B cell (primary cell): ENCODE measurements around the gene PSMA6. TPM values are rescaled to one million over a fixed set of nuclear protein-coding genes. Genes with fewer than 3 reads are reported as not detected.
"Not testable (repeated sequence)": the region's sequence is repeated elsewhere in the genome, so short reads cannot be mapped to it uniquely, and the experiment has no call there.

ENCODE experiments used
- ATAC-seq: fragments of 200-7000 bp; cut with Tn5 transposase; one replicate; pipeline ENCODE4 v1.10.0; 2021; ENCODE audit warnings: low read depth, mild to moderate bottlenecking, moderate number of reproducible peaks, moderate library complexity
- CTCF ChIA-PET: fragments of 350-600 bp; sonication (Branson Sonifier 250); formaldehyde crosslinking; loops from one replicate; lab custom pipeline; 2021; ENCODE audit warnings: antibody characterized with exemption, inconsistent platforms; lab: Charles Lee
- POLR2A ChIA-PET: fragments of 350-600 bp; sonication (Branson Sonifier 250); formaldehyde crosslinking; loops from one replicate; lab custom pipeline; 2021; ENCODE audit warnings: antibody characterized with exemption; lab: Charles Lee
- DNase-seq: peaks from one replicate; pipeline ENCODE4 v3.0.0; 2013
- H2AFZ ChIP-seq: 2 replicates; pipeline ENCODE4 v1.6.1; 2012; ENCODE audit warnings: mild to moderate bottlenecking, low read depth, low read length; ENCODE audit not compliant: insufficient read depth, poor library complexity, severe bottlenecking
- H3K27ac ChIP-seq, 2 donors: 1 replicate in 1 of 2; 2 replicates in 1 of 2; pipeline ENCODE4 v1.5.1; 2012 to 2013; ENCODE audit warnings: low read length in 2 of 2, mild to moderate bottlenecking in 2 of 2, moderate library complexity in 1 of 2
- H3K27me3 ChIP-seq, 4 experiments: fragments of 200-600 bp in 1 of 4; sonication (generic) in 1 of 4; replicated peaks in 1 of 4; 1 replicate in 2 of 4; 2 replicates in 2 of 4; pipeline versions ENCODE4 v1.6.1 to v1.7.0; 2013 to 2016; ENCODE audit warnings: low read length in 3 of 4, mild to moderate bottlenecking in 2 of 4, mixed read lengths in 1 of 4, moderate library complexity in 1 of 4; ENCODE audit not compliant: insufficient read depth in 4 of 4, control insufficient read depth in 3 of 4; ENCODE audit errors: control extremely low read depth in 1 of 4
- H3K36me3 ChIP-seq, 2 experiments: replicated peaks in 1 of 2; 1 replicate in 1 of 2; 2 replicates in 1 of 2; pipeline versions ENCODE4 v1.6.1 to v1.7.1; 2013; ENCODE audit warnings: low read length in 1 of 2; ENCODE audit not compliant: insufficient read depth in 2 of 2, control insufficient read depth in 1 of 2; ENCODE audit errors: control extremely low read depth in 1 of 2, extremely low read depth in 1 of 2
- H3K4me1 ChIP-seq, 2 donors: fragments of 200-600 bp in 1 of 2; sonication (generic) in 1 of 2; 1 replicate in 1 of 2; 2 replicates in 1 of 2; pipeline versions ENCODE4 v1.5.1 to v1.6.1; 2013 to 2017; ENCODE audit warnings: low read length in 2 of 2; ENCODE audit not compliant: control insufficient read depth in 2 of 2, insufficient read depth in 2 of 2
- H3K4me2 ChIP-seq: replicated peaks from 2 replicates; pipeline ENCODE3; 2012; ENCODE audit warnings: mild to moderate bottlenecking, low read depth, low read length; ENCODE audit not compliant: poor library complexity, severe bottlenecking
- H3K4me3 ChIP-seq, 5 experiments: fragments of 200-600 bp in 1 of 5; sonication (generic) in 1 of 5; 1 replicate in 3 of 5; 2 replicates in 2 of 5; pipeline versions ENCODE4 v1.5.1 to v1.7.0; 2011 to 2016; ENCODE audit warnings: low read length in 4 of 5, mild to moderate bottlenecking in 4 of 5, low read depth in 2 of 5, control low read depth in 1 of 5, moderate library complexity in 1 of 5; ENCODE audit not compliant: insufficient read depth in 1 of 5; ENCODE audit errors: control extremely low read depth in 1 of 5, extremely low read depth in 1 of 5
- H3K79me2 ChIP-seq: fragments of 200-600 bp; sonication (generic); one replicate; pipeline ENCODE4 v1.6.0; 2016; ENCODE audit warnings: low read length; ENCODE audit not compliant: control insufficient read depth, insufficient read depth
- H3K9ac ChIP-seq: fragments of 200-600 bp; sonication (generic); 2 replicates; pipeline ENCODE4 v1.6.1; 2017; ENCODE audit warnings: mild to moderate bottlenecking, low read length, moderate library complexity
- H3K9me3 ChIP-seq, 3 donors: one replicate each; pipeline versions ENCODE4 v1.6.1 to v1.7.1; 2013; ENCODE audit warnings: low read length in 2 of 3; ENCODE audit not compliant: control insufficient read depth in 2 of 3, insufficient read depth in 1 of 3; ENCODE audit errors: control extremely low read depth in 1 of 3
- H4K20me1 ChIP-seq: 2 replicates; pipeline ENCODE4 v1.6.0; 2012; ENCODE audit warnings: mild to moderate bottlenecking, low read length; ENCODE audit not compliant: insufficient read depth, control insufficient read depth, poor library complexity, severe bottlenecking
- H3K27ac Mint-ChIP-seq: one replicate; pipeline ENCODE4 v1.8.0; 2021; ENCODE audit warnings: mixed read lengths
- H3K27me3 Mint-ChIP-seq: one replicate; pipeline ENCODE4 v1.8.0; 2021; ENCODE audit warnings: mixed read lengths
- H3K4me1 Mint-ChIP-seq: one replicate; pipeline ENCODE4 v1.8.0; 2021; ENCODE audit warnings: mixed read lengths
- H3K4me3 Mint-ChIP-seq: one replicate; pipeline ENCODE4 v1.8.0; 2021; ENCODE audit warnings: mixed read lengths
- H3K9me3 Mint-ChIP-seq: one replicate; pipeline ENCODE4 v1.8.0; 2022; ENCODE audit warnings: mixed read lengths; ENCODE audit not compliant: insufficient read depth
- CTCF ChIP-seq: fragments of 200-600 bp; IDR thresholded peaks from one replicate; pipeline ENCODE4 v1.8.0; 2022; ENCODE audit warnings: antibody characterized with exemption, mild to moderate bottlenecking
- EZH2 ChIP-seq: IDR thresholded peaks from 2 replicates; pipeline ENCODE4 v1.6.1; 2012; ENCODE audit warnings: borderline replicate concordance, low read depth, mild to moderate bottlenecking, moderate library complexity, low read length; ENCODE audit not compliant: insufficient read depth, poor library complexity, severe bottlenecking
- WGBS: methylation state at CpG from one replicate; pipeline ENCODE4 v1.1.5; 2013; ENCODE audit warnings: missing lambda C conversion rate; ENCODE audit not compliant: insufficient coverage; 5-methylcytosine and 5-hydroxymethylcytosine counted together
- intact Hi-C: fragments of 100-400 bp; cut with micrococcal nuclease; formaldehyde crosslinking; loops from one replicate; pipeline ENCODE4 v1.10.0; 2022
- polyA plus RNA-seq: library from polyadenylated mRNA; depleted of rRNA; stranded (reverse); fragments of >200 nt; gene quantifications from 2 replicates; pipeline ENCODE4 v1.2.3, GENCODE V29; 2012
- total RNA-seq, 2 donors: library from RNA; stranded (reverse); fragments of 120-200 nt in 1 of 2; gene quantifications; 1 replicate in 1 of 2; 2 replicates in 1 of 2; pipeline versions ENCODE4 v1.2.3 to v1.2.4, GENCODE V29; 2013 to 2022

Gene PSMA6
- total and polyA plus RNA-seq, 2 donors (not counting 1 experiment from before 2014, with no cell fraction given): 47.0 to 70.6 TPM

GRCh38 chr14:35250319-35250718, 41.9 kb upstream of the PSMA6 start:
- DNase-seq (no peak), ATAC-seq (no peak)
- no peak overlapping the region for H3K9ac ChIP-seq
- intact Hi-C loops: no loop called here
- no peak overlapping the region for H2AFZ ChIP-seq
- no peaks in the 10 kb centered on the region for H3K9me3 ChIP-seq
- Mint-ChIP-seq H3K27me3 (no peaks in the 10 kb centered on the region), H3K9me3 (peaks cover 3% of the 10 kb centered on the region), H3K4me1 (peaks cover 9% of the 10 kb centered on the region), H3K27ac (no peak overlapping the region), H3K4me3 (no peak overlapping the region)
- WGBS: no CpG with 5 or more reads among the region's 4 CpGs
- no peaks in the 10 kb centered on the region for H3K36me3 ChIP-seq
- H3K4me3 ChIP-seq: no peak overlapping the region
- TF ChIP-seq CTCF (no peak), EZH2 (no peak)
- H3K27me3 ChIP-seq: no peaks in the 10 kb centered on the region
- H3K79me2 ChIP-seq: no peaks in the 10 kb centered on the region
- H3K4me2 ChIP-seq: no peak overlapping the region
- CTCF ChIA-PET: interaction anchor here (0.6 to 0.8 kb wide), 2 partner anchors 23 to 109 kb away, joined by 3 read pairs; no protein-coding TSS in a partner anchor
- peaks cover 0 to 5% of the 10 kb centered on the region in 2 donors for H3K4me1 ChIP-seq
- peaks cover 7% of the 10 kb centered on the region for H4K20me1 ChIP-seq
- H3K27ac ChIP-seq: no peak overlapping the region
- POLR2A ChIA-PET: no interaction called here

DNA sequence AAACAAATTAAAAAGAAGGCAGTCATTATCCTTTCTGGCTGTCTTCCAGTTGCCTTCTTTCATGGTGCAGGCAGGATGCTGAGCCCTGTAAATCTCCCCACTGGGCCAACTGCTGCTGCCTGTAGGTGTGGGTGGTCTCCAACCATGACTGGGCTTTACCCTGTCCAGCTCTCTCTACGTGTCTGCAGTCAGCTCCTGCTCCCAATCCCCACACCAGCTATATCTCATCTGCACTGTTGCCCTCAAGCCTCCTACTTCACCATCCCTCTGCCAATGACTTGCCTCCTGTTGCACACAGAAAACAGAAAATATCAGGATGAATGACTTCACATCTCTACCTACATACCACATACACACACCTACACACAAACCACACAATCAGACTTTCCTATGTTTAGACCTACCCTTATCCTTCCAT, 39.7 kb upstream of the PSMA6 start:
- H3K36me3 ChIP-seq: no peaks in the 10 kb centered on the region
- peaks cover 3% of the 10 kb centered on the region for H3K9me3 Mint-ChIP-seq
- no peaks in the 10 kb centered on the region for H3K79me2 ChIP-seq
- H3K4me2 ChIP-seq: no peak overlapping the region
- no peak overlapping the region for H2AFZ ChIP-seq
- H3K27ac ChIP-seq: no peak overlapping the region
- peaks cover 7% of the 10 kb centered on the region for H4K20me1 ChIP-seq
- peaks cover 0 to 5% of the 10 kb centered on the region in 2 donors for H3K4me1 ChIP-seq
- DNase-seq (no peak), ATAC-seq (no peak)
- no peak overlapping the region for H3K4me3 Mint-ChIP-seq
- WGBS: 44% methylated on average over 1 of the region's 1 CpG
- CTCF ChIA-PET: no interaction called here
- H3K27me3 Mint-ChIP-seq: no peaks in the 10 kb centered on the region
- H3K9ac ChIP-seq: no peak overlapping the region
- peaks cover 9% of the 10 kb centered on the region for H3K4me1 Mint-ChIP-seq
- TF ChIP-seq EZH2 (no peak), CTCF (no peak)
- no peaks in the 10 kb centered on the region for H3K27me3 ChIP-seq
- no peaks in the 10 kb centered on the region for H3K9me3 ChIP-seq
- no peak overlapping the region for H3K27ac Mint-ChIP-seq
- intact Hi-C loops: no loop called here
- H3K4me3 ChIP-seq: no peak overlapping the region
- POLR2A ChIA-PET: no interaction called here

- H3K9me3 Mint-ChIP-seq, H3K79me2 ChIP-seq, H3K27ac Mint-ChIP-seq, H4K20me1 ChIP-seq, ATAC-seq, CTCF ChIA-PET, POLR2A ChIA-PET, H3K9me3 ChIP-seq, H3K4me3 Mint-ChIP-seq, H3K4me1 ChIP-seq, H3K27me3 Mint-ChIP-seq, H3K36me3 ChIP-seq, H3K4me1 Mint-ChIP-seq, H3K4me3 ChIP-seq, H3K9ac ChIP-seq, H3K27ac ChIP-seq, DNase-seq, H3K4me2 ChIP-seq, H2AFZ ChIP-seq, H3K27me3 ChIP-seq, intact Hi-C loops: not testable (repeated sequence)
- no CpG with 5 or more reads among the region's 3 CpGs for WGBS
Measured at GRCh38 chr14:35253056-35253455, 39.1 kb upstream of the PSMA6 start.
